ENCODE data around the gene MAB21L1.

The MAB21L1 gene

DNA sequence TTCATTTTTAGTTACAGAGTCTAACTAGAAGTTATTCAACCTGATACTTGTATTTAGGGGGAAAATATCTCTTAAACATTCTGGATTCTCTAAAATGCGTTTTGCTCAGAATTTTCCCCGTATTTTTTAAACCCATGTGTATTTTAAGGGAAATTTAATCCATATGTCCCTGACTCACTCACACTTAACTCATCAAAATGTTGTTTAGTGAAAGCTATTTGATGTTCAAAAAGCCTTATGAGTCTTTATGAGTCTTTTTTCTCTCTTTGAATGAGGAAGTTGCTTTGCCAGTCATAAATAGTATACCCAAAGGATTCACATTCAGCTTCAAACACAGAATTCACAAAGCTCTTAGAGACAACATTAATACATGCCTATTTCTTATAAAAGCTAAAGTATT lies 16.4 kb downstream of the MAB21L1 start:
- DNase-seq, result no peak
- intact Hi-C loops (cut with DNase I), result no loop called here

DNA sequence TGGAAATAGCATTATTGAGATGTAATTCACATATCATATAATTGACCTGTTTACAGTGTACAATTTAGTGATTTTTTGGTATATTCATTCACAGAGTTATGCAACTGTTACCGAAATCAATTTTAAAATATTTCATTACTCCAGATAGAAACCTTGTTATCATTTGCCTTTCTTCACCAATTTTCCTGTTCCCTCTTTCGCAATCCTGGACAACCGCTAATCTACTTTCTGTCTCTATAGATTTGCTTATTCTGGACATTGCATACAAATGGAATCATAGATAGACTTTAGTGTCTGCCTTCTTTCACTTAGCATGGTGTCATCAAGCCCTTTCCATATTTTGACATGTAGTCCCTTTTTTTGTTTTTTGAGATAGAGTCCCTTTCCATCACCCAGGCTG lies 19.2 kb downstream of the MAB21L1 start:
- intact Hi-C loops (cut with DNase I), result no loop called here
- no peak for DNase-seq

GRCh38 chr13:35455022-35455421 lies 21.5 kb downstream of the MAB21L1 start:
- no peak for DNase-seq
- intact Hi-C loops (cut with DNase I), result no loop called here

DNA sequence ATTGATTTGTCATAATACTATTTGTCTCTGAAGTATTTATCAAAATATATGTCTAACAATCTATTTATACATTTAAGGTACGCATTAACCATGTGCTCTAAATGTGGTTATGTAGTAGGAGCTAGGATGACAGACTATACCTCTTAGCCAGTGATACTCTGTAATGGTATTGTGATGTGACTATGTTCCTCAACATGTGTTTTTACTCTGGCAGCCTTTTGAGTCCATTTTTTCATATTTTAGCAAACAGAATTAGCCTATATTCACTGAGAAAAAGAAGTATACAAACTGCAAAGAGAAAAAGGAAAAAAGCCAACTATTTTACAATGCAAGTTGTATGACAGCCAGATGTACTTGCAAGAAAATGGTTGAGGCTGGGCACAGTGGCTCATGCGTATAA lies 26.7 kb downstream of the MAB21L1 start:
- intact Hi-C loops (cut with DNase I), result no loop called here
- no peak for DNase-seq

- no peak for DNase-seq
These were observed 28.0 kb downstream of the MAB21L1 start for GRCh38 chr13:35448465-35448864.

More at GRCh38 chr13:35448465-35448864, 28.0 kb downstream of the MAB21L1 start:
- intact Hi-C loops (cut with DNase I), result no loop called here

Data from head of caudate nucleus (tissue), 42 donors.